GM12875 (cell line): ENCODE results near the gene SKP2.

Source experiments
- H3K4me3 ChIP-seq: one replicate; pipeline ENCODE4 v1.5.1; 2011; ENCODE audit warnings: low read depth, low read length, control low read depth
- CTCF ChIP-seq: IDR thresholded peaks from 2 replicates; pipeline ENCODE4 v1.5.1; 2011; ENCODE audit warnings: low read depth, mild to moderate bottlenecking, control low read depth, inconsistent platforms, low read length, moderate library complexity, borderline replicate concordance; ENCODE audit not compliant: insufficient read depth

Gene SKP2

DNA sequence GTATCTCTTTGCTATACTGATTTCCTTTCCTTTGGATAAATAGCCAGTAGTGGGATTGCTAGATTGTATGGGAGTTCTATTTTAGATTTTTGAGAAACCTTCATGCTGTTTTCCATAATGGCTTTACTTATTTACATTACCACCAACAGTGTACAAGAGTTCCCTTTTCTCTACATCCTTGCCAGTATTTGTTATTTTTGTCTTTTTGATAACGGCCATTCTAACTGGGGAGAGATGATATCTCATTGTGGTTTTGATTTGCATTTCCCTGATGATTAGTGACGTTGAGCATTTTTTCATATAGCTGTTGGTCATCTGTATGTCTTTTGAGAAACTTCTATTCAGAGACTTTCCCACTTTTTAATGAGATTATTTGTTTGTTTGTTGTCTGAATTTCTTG, 64.0 kb downstream of the SKP2 start:
- no peak overlapping the region for H3K4me3 ChIP-seq
- no peak for TF ChIP-seq CTCF

GRCh38 chr5:36217567-36217966, 65.7 kb downstream of the SKP2 start:
- TF ChIP-seq CTCF, result no peak
- H3K4me3 ChIP-seq, result no peak overlapping the region

GRCh38 chr5:36217988-36218387, 66.1 kb downstream of the SKP2 start:
- no peak for TF ChIP-seq CTCF
- H3K4me3 ChIP-seq, result no peak overlapping the region

GRCh38 chr5:36222620-36223019, 70.7 kb downstream of the SKP2 start:
- no peak for TF ChIP-seq CTCF
- H3K4me3 ChIP-seq, result no peak overlapping the region

GRCh38 chr5:36227046-36227445, 75.1 kb downstream of the SKP2 start:
- no peak for TF ChIP-seq CTCF
- H3K4me3 ChIP-seq, result no peak overlapping the region

DNA sequence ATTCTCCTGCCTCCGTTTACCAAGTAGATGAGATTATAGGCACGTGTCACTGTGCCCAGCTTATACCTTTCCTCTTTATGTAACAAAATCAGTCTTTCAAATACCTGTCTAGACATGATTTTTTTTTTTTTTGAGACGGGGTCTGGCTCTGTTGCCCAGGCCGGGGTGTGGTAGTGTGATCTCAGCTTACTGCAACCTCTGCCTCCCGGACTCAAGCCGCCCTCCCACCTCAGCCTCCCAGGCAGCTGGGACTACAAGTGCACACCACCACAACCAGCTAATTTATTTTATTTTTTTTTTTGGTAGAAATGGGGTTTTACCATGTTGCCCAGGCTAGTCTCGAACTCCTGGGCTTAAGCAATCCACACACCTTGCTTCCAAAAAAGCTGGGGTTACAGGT, 76.6 kb downstream of the SKP2 start:
- no peak for TF ChIP-seq CTCF
- H3K4me3 ChIP-seq, result no peak overlapping the region

DNA sequence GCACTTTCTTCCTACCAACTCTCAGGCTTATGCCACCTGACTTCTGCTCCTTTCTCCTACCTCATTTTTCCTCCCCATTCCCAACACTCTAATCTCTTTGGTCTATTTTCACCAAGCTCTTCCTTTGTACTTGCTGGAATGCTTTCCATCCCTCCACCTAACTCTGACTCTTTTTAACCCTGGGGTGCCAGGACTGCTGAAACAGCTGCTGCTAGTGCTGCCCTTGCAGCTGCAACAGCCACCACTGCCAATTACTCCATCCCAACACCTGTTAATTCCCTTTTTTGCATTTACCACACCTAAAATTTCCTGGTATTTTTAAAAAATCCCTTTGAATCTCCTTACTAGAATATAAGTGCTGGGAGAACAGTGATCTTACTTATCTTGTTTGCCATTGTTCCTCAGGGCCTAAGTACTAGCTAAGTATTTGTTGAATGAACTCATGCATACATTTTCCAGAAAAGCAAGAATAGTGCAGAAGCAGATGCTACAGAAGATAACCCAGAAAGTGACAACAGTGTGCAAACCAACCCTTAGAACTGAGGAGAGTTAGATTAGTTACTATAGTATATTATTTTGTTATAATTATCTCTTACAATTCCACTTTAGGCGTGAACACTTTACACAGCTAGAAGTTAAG, 78.4 kb downstream of the SKP2 start:
- no peak overlapping the region for H3K4me3 ChIP-seq
- TF ChIP-seq CTCF, result no peak
